HG02938 (cell line): ENCODE results near the gene GLRB.
A peak's percentile ranks its signal among the peaks of the same experiment; 100 is the strongest.
"Not testable (repeated sequence)": the region's sequence is repeated elsewhere in the genome, so short reads cannot be mapped to it uniquely, and the experiment has no call there.

ENCODE experiments used
- ATAC-seq: cut with Tn5 transposase; IDR thresholded peaks from one replicate; pipeline ENCODE4 v1.9.1; 2021; ENCODE audit warnings: mild to moderate bottlenecking, moderate library complexity; ENCODE audit not compliant: unreplicated experiment

The GLRB gene

GRCh38 chr4:157075811-157076577, at the start of gene GLRB:
TSS of gene GLRB (plus strand) at chr4:157076150. CDS start at chr4:157078025, 1,875 bp downstream.
- no peak for ATAC-seq

DNA sequence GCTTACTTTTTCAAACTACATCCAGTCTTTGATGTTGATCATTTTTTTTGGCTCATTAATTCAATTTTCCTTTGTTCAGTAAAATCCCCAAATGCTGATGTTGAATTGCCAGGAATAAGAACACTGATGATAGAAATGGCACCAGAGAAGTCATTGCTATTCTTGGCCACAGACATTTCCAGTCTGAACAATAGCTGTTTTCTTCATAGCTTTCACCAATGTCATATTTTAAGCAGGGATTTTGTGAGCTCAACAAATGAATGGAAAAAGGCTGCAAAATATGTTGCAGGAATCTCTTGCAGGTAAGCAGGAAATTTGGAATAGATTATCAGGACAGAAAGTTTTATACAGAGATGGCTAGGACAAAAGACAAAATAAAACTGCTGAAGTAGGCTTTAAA, 40.5 kb upstream of the GLRB start:
- ATAC-seq = no peak

DNA sequence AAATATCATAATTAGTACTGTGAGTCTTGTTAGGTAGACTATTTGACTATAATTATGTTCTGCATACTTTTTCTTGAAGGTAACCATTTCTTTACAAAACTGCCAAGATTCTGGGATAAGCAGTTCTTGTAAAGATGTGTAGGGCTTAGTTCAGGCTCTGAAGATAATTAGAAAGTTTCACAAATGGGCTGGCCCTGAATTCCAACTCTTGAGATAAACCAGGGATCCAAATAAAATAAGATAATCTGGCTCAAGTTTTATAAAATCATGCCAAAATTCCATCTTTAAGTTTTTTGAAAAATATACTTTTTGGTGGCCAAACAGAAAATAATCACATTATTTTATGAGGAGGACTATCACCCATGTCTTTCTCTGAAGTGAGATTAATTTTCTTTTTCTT, 35.5 kb upstream of the GLRB start:
- no peak for ATAC-seq

DNA sequence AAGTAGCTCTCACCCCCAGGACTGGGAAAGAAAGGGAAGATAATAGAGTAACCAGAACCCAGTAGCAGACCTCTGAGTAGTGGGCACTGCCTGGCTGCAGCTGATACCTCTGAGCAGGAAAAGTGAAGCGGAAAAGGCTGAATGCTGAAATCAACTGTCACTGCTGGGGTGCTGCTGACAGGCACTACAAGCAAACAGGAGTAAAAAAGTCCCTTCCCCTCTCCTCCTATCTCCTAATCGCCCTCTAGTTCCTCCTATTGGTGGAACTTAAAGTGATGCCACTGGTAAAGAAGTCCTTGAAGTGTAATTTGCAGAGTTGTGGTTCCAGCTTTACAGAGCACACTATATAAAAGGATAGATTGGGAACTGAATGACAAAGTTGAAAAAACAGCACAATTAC, 32.8 kb upstream of the GLRB start:
- ATAC-seq = no peak

DNA sequence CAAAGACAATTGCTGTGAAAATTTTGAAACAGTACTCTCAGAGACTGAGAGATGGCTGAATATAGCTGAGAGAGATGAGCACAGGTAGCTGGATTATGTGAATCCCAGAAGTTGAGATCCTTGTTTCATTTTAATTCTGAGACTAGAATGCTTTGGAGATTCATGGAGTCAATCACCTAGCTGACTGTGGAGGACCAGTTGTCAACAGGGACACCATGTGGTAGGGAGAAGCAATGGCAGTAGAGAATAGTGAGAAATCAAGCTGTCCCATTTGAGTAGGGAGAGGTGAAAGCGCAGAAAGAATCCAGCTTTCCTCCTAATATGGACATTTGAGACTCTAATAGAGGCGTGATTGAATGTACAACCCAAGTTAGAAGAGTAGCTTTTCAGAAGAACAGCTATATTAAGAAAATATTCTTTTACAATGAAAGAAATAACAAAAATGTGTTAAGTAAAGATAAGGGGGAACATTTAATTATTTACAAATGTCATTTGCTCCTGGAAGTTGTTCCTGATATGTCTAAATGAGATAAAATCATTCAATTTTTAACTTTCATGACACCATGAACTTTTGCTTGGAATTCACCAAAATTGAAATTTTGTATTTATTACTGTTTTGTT, 30.3 kb upstream of the GLRB start:
- peak; percentile 66 for ATAC-seq

DNA sequence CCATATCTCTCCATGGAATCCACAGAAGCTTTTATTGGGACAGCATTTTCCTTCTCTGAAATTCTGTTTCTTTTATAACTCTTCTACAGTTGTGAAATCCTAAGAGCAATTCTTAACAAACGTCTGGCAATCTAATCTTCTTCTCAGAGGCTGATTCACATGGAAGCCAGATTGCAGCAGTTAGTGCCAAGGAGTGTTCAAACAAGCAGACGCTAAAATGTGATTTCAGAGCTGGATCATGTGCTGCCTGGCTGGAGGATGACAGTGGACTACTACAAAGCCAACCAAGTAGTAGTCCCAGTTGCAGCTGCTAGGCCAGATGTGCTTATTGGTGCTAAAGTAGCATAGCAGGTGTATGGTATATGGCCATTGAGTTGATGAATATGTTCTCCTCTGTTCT, 27.7 kb upstream of the GLRB start:
- ATAC-seq = no peak

- no peak for ATAC-seq
Observed at GRCh38 chr4:157050561-157050960, 25.4 kb upstream of the GLRB start.

DNA sequence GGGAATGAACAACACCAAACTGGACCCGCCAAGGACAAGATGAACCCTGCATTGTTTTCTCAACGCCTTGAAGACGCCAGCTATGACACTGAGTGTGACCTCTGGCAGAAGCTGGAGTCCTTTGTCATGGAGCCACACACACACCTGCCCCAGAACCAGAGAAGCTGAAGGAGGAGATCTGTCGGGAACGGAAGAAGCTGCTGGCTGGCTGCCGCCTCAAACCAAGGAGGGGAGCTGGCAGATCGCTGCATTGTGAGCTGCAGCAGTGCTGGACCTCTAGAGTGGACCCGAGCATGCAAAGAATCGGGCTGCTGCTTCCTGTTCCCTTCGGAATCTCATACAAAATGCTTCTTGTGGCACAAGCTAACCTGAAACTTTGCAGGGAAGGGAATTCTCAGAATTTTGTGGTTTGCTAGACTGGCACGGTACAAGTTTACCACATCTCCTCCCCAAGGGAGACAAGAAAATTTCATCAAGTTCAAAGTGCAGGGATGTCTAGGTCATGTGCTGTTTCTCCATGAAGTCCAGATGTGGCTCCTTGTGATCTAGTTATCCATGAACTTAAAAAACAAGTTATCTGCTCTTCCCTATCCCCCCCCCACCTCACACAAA, 23.4 kb upstream of the GLRB start:
- ATAC-seq = no peak

GRCh38 chr4:157057218-157057617, 18.7 kb upstream of the GLRB start:
- no peak for ATAC-seq

DNA sequence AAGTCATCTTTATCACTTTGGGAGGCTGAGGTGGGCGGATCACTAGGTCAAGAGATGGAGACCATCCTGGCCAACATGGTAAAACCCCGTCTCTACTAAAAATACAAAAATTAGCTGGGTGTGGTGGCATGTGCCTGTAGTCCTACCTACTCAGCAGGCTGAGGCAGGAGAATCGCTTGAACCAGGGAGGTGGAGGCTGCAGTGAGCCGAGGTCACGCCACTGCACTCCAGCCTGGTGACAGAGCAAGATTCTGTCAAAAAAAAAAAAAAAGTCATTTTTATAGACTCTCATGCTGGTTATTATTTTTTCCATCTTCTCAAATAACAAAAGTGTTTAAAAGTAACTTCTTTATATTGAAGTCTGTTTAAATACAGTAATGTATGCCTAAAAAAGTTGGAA, 17.1 kb upstream of the GLRB start:
- ATAC-seq = not testable (repeated sequence)

GRCh38 chr4:157072002-157072401, 3.9 kb upstream of the GLRB start:
- ATAC-seq = no peak

GRCh38 chr4:157075401-157075800, 549 bp upstream of the GLRB start:
- ATAC-seq = no peak

DNA sequence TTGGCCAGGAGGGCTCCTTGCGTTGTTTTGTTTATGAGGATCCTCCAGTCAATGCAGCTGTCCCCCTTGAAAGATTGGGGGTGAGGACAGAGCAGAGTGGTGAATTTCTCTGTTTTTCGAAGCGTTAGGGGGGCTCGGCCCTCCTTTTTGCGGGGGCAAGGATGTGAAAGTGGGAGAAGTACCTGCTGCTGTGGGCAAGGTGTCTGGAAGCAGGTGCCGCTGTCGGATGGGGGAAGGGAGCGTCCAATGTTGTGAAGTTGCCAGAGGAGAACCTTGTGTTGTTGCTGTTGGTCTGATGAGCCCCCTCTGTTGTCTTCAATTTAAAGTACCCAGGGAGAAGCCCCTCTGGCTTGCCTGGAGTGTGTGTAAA, 613 bp downstream of the GLRB start:
- ATAC-seq = no peak

DNA sequence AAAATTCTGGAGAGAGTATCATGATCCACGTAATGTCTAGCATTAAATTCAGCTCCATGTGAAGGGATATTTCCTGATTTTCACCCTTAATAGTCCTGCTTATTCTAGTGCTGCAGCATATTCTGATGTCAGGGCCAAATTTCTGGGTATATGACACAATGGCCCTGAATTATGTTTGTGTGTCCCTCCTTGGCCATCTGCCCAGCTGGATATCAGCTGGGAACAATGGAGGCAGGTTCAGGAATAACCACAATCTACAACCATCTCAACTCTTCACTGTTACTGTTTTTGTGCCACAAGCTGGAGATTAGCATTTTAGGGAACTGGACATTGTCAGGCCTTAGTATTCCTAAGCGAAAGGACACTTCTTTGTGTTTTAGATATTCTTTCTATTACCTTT, 3.5 kb downstream of the GLRB start:
- ATAC-seq = no peak

DNA sequence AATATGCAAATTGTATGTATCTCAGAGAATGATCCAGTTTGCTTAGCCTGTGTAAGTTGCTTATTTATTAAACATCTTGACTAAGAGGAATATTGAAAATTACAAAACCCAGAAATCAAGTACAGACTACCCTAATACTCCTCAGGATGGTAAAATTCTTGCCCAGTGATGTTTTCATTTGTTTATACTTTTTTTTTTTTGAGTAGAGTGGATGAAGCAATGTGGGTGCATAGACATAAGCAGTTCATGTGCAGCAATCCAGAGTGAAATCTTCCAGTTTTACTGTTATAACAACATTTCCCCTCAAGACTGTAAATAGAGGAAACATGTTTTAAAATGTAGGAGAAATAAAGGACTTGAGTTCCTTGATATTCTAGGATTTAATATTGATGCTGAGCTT, 4.7 kb downstream of the GLRB start:
- no peak for ATAC-seq

DNA sequence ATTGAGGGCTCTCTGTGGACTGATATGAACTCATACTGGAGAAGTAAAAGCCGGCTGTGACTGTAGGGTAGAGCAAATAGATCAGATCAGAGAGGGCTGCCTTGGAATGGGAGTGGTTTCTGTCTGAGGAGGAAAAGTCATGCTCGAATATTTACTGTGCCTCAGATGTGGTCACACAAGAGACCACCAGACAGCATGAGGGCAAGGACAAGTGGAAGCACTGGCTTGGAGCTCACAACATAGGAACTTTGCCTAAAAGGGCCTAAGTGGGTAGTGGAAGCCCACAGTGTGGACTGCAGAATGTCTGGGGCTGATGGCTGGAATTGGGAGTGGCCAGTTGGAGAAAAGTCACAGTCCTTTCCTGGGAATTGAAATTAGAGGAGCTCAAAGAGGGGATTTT, 19.8 kb downstream of the GLRB start:
- ATAC-seq = no peak

GRCh38 chr4:157096439-157096838, 20.5 kb downstream of the GLRB start:
- no peak for ATAC-seq

DNA sequence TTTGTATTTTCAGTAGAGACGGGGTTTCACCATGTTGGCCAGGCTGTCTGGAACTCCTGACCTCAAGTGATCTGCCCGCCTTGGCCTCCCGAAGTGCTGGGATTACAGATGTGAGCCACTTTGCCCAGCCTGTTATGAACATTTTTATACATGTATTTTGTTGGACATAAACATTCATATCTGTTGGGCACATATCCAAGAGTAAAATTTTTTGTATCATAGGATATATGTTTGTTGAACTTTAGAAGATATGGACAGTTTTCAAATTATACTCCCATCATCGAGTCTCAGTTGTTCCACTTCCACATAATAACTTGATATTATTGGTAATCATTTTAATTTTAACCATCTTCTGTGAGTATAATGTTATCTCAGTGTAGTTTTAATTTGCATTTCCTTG, 23.6 kb downstream of the GLRB start:
- ATAC-seq = no peak

DNA sequence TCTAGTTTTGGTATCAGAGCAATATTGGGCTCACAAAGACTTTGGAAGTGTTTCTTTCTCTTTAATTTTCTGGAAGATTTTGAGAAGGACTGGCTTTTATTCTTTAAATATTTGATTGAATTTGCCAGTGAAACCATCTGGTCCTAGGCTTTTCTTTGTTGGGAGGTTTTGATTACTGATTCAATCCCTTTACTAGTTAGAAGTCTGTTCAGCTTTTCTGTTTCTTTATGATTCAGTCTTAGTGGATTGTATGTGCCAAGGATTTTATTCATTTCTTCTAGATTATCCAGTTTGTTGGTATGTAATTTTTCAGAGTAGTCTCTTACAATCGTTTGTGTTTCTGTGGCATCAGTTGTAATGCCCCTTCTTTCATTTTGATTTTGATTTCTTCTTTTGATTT, 28.6 kb downstream of the GLRB start:
- no peak for ATAC-seq

- no peak for ATAC-seq
Observed at GRCh38 chr4:157114671-157115070, 38.7 kb downstream of the GLRB start.

- ATAC-seq = no peak
Observed at GRCh38 chr4:157115613-157116335, 39.8 kb downstream of the GLRB start.

DNA sequence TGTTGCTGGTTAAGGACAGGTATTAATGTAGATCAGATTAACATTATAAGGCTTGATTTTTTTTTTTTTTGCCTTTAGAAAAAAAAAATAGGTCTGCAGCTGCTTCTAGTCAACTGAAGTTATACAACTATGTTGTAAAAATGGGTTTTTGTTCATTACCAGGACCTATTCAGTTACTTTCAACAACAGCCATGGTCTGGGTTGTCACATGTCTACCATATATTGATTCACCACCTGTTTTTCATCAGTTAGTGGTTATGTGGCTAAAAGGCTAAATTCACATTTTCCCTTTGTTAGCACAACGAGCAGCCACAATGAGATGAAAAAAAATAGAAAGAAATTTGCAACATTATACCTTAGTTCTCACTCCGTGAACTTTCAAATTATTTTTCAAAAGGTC, 45.5 kb downstream of the GLRB start:
- ATAC-seq = no peak
